GM18867 (cell line): ENCODE results near the gene GOLGA3.
"Not testable (repeated sequence)": the region's sequence is repeated elsewhere in the genome, so short reads cannot be mapped to it uniquely, and the experiment has no call there.

Source experiments
- ATAC-seq: cut with Tn5 transposase; IDR thresholded peaks from one replicate; pipeline ENCODE4 v1.9.1; 2021; ENCODE audit warnings: mild to moderate bottlenecking, moderate library complexity; ENCODE audit not compliant: unreplicated experiment

Gene GOLGA3

GRCh38 chr12:132754160-132754932 is 74.3 kb downstream of the GOLGA3 start:
- no peak for ATAC-seq

GRCh38 chr12:132753670-132754069 is 75.0 kb downstream of the GOLGA3 start:
- ATAC-seq, result not testable (repeated sequence)

DNA sequence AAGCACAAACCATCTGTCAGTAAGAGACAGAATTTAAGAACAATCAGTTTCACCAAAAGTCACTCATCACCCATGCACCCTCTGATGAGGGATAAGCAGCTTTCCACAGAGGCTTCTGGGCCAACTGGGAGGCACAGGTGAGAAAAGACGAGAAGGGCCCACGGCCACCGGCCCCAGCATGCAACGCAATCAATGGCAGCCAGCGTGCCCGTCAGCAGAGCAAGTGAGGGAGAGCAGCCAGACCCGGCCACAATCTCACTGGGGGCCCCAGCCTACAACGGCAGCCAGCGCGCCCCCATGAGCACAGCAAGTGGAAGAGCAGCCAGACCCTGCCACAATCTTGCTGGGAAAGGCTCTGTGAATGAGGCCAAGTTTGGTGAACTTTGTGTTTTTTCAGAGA is 80.3 kb downstream of the GOLGA3 start:
- ATAC-seq, result no peak

- ATAC-seq, result no peak
These were observed 80.8 kb downstream of the GOLGA3 start for GRCh38 chr12:132747896-132748295.

DNA sequence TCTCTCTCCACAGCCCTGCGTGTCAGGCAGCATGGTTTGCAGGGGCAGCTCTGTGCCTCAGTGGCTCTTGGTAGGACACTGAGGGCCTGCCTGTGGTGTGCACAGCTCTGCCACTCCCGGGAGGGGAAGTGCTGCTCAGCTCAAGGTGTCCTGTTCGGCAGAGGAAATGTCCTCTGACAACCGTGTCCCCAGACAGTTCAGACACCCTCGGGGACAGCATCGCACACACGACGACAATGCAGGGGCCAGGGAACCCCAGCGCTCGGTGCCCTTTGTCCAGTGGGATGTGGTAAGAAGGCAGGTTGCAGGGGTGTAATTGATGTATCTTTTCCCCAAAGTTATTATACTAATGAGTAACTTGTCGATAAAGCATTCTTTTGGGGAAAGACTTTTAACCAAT is 81.3 kb downstream of the GOLGA3 start:
- no peak for ATAC-seq

DNA sequence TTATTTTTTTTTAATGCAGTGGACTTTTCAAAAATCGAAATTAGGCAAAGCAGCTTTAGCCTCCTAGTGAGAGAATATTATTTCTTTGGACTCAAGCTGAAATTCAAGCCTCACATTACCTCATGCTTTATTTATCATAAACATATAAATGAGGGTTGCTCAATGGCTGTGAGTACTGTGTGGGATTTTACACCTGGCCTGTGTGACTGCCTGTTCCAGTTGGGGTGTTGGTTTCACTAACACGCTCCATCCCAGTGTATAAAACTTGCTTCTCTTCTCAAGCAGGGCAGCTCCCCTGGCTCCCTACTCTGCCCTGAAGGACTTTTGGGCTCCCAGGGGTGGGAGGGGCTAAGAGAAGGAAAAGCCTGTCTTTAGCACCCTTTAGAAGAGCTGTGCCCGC is 82.1 kb downstream of the GOLGA3 start:
- no peak for ATAC-seq

- no peak for ATAC-seq
These were observed 84.8 kb downstream of the GOLGA3 start for GRCh38 chr12:132743831-132744230.

DNA sequence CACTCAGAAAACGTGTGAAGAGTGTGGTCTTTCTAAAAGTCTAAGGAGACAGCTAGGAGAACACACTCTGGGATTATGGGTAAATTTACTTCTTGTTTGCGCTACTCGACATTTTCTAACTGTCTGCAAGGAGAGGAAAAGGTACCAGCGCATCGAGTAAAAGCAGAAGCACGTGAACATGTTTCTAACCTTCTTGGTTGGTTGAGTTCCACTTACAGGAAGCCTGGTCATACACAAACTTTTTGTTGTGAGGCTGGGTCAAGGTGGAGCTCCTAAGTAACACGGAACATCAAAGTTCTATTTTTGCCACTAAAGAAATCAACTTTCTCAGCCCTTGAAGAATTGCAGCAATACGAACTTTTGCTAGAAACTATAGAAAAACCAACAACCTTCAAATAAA is 87.0 kb downstream of the GOLGA3 start:
- no peak for ATAC-seq

- ATAC-seq, result no peak
These were observed 88.0 kb downstream of the GOLGA3 start for GRCh38 chr12:132740652-132741051.

DNA sequence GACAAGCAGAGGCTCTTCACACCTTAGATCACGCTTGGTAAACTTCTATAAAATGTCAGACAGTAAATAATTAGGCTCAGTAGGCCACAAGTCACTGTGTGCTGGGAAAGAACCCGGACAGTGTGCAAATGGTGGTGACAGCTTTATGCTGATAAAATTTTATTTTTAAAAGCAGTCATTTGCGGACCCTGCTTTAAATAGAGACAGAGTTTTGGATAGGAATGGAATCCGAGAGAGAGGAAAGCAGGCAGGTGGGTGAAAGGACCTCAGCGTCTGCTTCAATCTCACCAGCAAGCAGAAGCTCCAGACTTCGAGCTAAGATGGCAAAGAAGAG is 88.4 kb downstream of the GOLGA3 start:
- ATAC-seq, result no peak

GRCh38 chr12:132739600-132740312 is 88.9 kb downstream of the GOLGA3 start:
- ATAC-seq, result no peak

DNA sequence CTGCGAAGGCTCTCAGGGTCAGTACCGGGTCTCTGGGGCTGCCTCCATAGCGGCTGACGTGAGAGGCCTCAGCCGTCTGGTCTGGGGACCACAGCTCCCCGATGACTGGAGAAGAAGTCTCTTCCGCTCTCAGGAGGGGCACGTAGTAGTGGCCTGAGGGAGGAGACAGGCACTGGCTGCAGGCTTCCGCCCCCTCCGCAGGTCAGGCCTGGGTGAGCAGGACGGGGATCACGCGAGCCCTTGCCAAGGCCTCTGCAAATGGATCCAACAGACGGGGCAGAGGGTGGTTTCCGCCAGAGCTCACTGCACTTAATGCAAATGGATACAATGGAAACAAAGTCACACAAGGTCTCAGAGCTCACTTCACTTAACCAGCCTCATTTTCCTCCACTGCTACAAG is 91.8 kb downstream of the GOLGA3 start:
- no peak for ATAC-seq

- no peak for ATAC-seq
These were observed 92.3 kb downstream of the GOLGA3 start for GRCh38 chr12:132736378-132736777.

DNA sequence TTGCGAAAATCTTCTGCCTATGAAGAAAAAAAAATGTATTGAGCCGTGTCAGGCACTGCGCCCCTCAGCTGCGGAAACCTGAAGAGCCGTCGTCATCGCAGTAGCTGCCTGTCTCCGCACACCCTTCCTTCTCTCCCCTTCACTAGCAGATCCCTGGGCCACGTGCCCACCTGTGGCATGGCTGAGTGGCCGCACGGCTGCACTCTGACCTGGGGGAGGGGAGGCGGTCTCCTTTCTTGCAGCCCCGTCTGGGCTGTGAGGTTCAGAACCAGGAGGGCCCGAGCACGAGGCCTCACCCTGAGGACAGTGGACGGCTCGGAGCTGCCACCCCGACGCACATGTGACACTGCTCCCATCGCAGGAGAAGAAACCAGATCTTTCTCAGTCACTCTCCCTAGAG is 93.2 kb downstream of the GOLGA3 start:
- ATAC-seq, result no peak

GRCh38 chr12:132734206-132734605 is 94.5 kb downstream of the GOLGA3 start:
- no peak for ATAC-seq

GRCh38 chr12:132731574-132731973 is 97.1 kb downstream of the GOLGA3 start:
- no peak for ATAC-seq

- no peak for ATAC-seq
These were observed 98.3 kb downstream of the GOLGA3 start for GRCh38 chr12:132730353-132730752.

- no peak for ATAC-seq
These were observed 98.9 kb downstream of the GOLGA3 start for GRCh38 chr12:132729541-132730320.

DNA sequence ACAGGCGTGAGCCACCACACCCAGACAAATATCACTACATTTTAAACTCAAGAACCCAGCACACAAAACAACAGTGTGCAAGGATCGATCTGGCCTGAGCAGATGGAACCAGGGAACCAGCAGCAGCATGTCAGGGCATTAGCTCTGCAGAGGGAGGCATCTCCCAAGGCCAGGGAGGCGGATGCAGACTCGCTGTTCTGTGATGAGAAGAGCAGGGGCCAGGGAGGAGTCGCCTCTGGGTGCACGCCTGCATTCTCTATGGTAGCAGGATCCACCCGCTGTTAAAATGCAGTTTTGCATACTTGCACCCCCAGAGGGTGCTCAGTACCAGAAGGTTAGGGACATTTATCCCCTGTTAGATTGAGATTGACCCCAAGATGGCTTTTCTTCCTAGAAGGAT is 100.2 kb downstream of the GOLGA3 start:
- ATAC-seq, result no peak

DNA sequence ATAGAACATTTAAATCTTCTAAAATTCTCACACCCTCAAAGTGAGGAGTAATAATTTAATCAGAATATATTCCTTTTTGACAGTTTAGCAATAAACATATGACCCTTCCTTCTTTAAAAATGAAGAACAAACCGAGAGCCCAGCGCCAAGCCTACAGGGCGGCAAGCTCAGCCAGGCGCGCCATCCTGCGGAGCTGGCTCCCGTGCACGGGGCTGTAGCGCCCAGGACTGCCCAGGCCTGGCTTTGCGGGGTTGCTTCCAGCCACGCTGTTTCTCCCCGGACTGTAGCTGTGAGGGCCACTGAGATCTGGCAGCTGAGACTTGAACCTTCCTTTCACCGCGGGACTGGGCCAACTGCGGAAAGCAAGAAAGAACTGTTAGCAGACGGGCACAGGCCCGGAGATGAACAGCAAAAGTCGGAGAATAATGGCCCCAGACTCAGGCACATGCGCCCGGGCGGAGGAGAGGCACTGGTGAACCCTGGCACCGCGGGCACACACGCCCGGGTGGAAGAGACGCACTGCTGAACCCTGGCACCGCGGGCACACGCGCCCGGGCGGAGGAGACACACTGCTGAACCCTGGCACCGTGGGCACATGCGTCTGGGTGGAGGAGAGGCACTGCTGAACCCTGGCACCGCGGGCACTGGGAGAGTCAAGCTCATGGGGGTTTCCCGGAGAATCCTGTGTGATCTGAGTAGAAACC is 101.4 kb downstream of the GOLGA3 start:
- ATAC-seq, result no peak

DNA sequence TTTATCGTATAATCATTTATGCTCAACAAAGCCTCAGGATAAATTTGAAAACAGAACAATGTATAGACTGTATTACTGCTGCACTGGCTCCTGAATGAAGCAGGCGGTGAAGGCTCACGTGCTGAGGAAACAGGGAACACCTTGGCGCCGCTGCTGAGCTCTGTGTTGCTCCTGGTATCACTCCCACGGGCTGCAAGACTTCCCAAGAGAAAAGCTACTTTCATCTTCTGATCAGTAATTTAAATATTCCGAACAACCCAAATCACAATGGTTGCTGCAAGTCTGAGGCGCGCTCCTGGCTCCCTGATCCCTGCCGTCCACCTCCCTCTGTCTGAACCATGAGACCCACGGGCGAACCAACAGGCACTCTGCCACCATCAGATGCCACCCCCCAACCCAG is 102.3 kb downstream of the GOLGA3 start:
- no peak for ATAC-seq
